GM23338 (cell line): ENCODE measurements around the gene SEMA3C. TPM values are rescaled to one million over a fixed set of nuclear protein-coding genes. Genes with fewer than 3 reads are reported as not detected.

ENCODE experiments used
- ATAC-seq: fragments of 200-7000 bp; cut with Tn5 transposase; 3 replicates; pipeline ENCODE4 v1.9.1; 2020
- DNase-seq: peaks from one replicate; pipeline ENCODE4 v3.0.0-alpha.2; 2015; ENCODE audit warnings: low spot score
- H2AFZ ChIP-seq: fragments of 200-600 bp; sonication (generic); 2 replicates; pipeline ENCODE4 v1.8.0; 2016; ENCODE audit warnings: antibody characterized with exemption, mild to moderate bottlenecking, moderate library complexity
- H3F3A ChIP-seq: fragments of 200-600 bp; sonication (generic); replicated peaks from 2 replicates; pipeline ENCODE4 v1.8.0; 2017; ENCODE audit warnings: antibody characterized with exemption, mixed run types, low read depth
- H3K27ac ChIP-seq: fragments of 200-600 bp; sonication (generic); 2 replicates; pipeline ENCODE4 v1.6.1; 2016; ENCODE audit warnings: low read depth
- H3K27me3 ChIP-seq: fragments of 200-600 bp; sonication (generic); 2 replicates; pipeline ENCODE4 v1.8.0; 2016; ENCODE audit warnings: mild to moderate bottlenecking, mixed run types, moderate library complexity; ENCODE audit not compliant: insufficient read depth
- H3K36me3 ChIP-seq: fragments of 200-600 bp; sonication (generic); 2 replicates; pipeline ENCODE4 v1.8.0; 2016; ENCODE audit warnings: mild to moderate bottlenecking; ENCODE audit not compliant: insufficient read depth
- H3K4me1 ChIP-seq: fragments of 200-600 bp; sonication (generic); 2 replicates; pipeline ENCODE4 v1.8.0; 2016; ENCODE audit warnings: mild to moderate bottlenecking, moderate library complexity; ENCODE audit not compliant: insufficient read depth
- H3K4me2 ChIP-seq: fragments of 200-600 bp; sonication (generic); 2 replicates; pipeline ENCODE4 v1.7.1; 2017; ENCODE audit warnings: mixed run types
- H3K4me3 ChIP-seq: fragments of 200-600 bp; sonication (generic); 2 replicates; pipeline ENCODE4 v1.6.1; 2016; ENCODE audit warnings: mixed run types
- H3K79me2 ChIP-seq: fragments of 200-600 bp; sonication (generic); replicated peaks from 2 replicates; pipeline ENCODE4 v1.8.0; 2017; ENCODE audit warnings: mild to moderate bottlenecking; ENCODE audit not compliant: insufficient read depth
- H3K9me2 ChIP-seq: fragments of 200-600 bp; sonication (generic); 2 replicates; pipeline ENCODE4 v1.8.0; 2017; ENCODE audit not compliant: insufficient read depth
- H4K20me1 ChIP-seq: fragments of 200-600 bp; sonication (generic); replicated peaks from 2 replicates; pipeline ENCODE4 v1.8.0; 2017; ENCODE audit warnings: mild to moderate bottlenecking; ENCODE audit not compliant: insufficient read depth
- H3K27ac Mint-ChIP-seq: 2 replicates; pipeline ENCODE4 v1.8.0; 2020; ENCODE audit warnings: inconsistent platforms, mild to moderate bottlenecking, moderate library complexity, mixed read lengths
- H3K27me3 Mint-ChIP-seq: 3 replicates; pipeline ENCODE4 v1.8.0; 2022; ENCODE audit warnings: low read depth, mild to moderate bottlenecking, moderate library complexity, mixed read lengths, inconsistent platforms; ENCODE audit not compliant: insufficient read depth, poor library complexity
- H3K36me3 Mint-ChIP-seq: 3 replicates; pipeline ENCODE4 v1.8.0; 2021; ENCODE audit warnings: low read depth, mild to moderate bottlenecking, inconsistent platforms, moderate library complexity, mixed read lengths
- H3K4me1 Mint-ChIP-seq: 3 replicates; pipeline ENCODE4 v1.8.0; 2020; ENCODE audit warnings: mild to moderate bottlenecking, inconsistent platforms, mixed read lengths
- H3K4me3 Mint-ChIP-seq: 3 replicates; pipeline ENCODE4 v1.8.0; 2021; ENCODE audit warnings: moderate library complexity, mild to moderate bottlenecking, inconsistent platforms, mixed read lengths
- H3K9me3 Mint-ChIP-seq: 3 replicates; pipeline ENCODE4 v1.8.0; 2020; ENCODE audit warnings: moderate library complexity, mild to moderate bottlenecking, inconsistent platforms, mixed read lengths
- CREB1 ChIP-seq: fragments of 250-450 bp; sonication (Bioruptor Pico); IDR thresholded peaks from 2 replicates; pipeline ENCODE4 v1.5.0; 2020; ENCODE audit warnings: low read depth, mild to moderate bottlenecking, moderate library complexity
- EZH2 ChIP-seq: fragments of 200-600 bp; sonication (generic); IDR thresholded peaks from one replicate; pipeline ENCODE4 v1.8.0; 2017; ENCODE audit warnings: antibody characterized with exemption, mild to moderate bottlenecking, low read depth; ENCODE audit not compliant: unreplicated experiment
- JUNB ChIP-seq: IDR thresholded peaks from one replicate; pipeline ENCODE4 v1.6.1; 2016; ENCODE audit warnings: antibody characterized with exemption; ENCODE audit not compliant: unreplicated experiment
- NANOG ChIP-seq: IDR thresholded peaks from 2 replicates; pipeline ENCODE4 v1.6.1; 2016; ENCODE audit warnings: antibody characterized with exemption, borderline replicate concordance
- POLR2AphosphoS5 ChIP-seq: IDR thresholded peaks from 2 replicates; pipeline ENCODE4 v1.6.1; 2016; ENCODE audit warnings: antibody characterized with exemption, low read depth
- REST ChIP-seq: IDR thresholded peaks from one replicate; pipeline ENCODE4 v1.6.1; 2018; ENCODE audit warnings: antibody characterized with exemption; ENCODE audit not compliant: unreplicated experiment
- STAT1 ChIP-seq: IDR thresholded peaks from one replicate; pipeline ENCODE4 v1.6.1; 2016; ENCODE audit warnings: antibody characterized with exemption; ENCODE audit not compliant: unreplicated experiment
- ZNF114 ChIP-seq: fragments of 250-450 bp; sonication (Bioruptor Pico); IDR thresholded peaks from 2 replicates; pipeline ENCODE4 v1.5.0; 2020; ENCODE audit warnings: mild to moderate bottlenecking, moderate library complexity
- ZNF331 ChIP-seq: fragments of 250-450 bp; sonication (Bioruptor Pico); IDR thresholded peaks from 2 replicates; pipeline ENCODE4 v1.5.0; 2020; ENCODE audit warnings: low read depth, mild to moderate bottlenecking, moderate library complexity
- ZNF462 ChIP-seq: fragments of 250-450 bp; sonication (Bioruptor Pico); IDR thresholded peaks from 2 replicates; pipeline ENCODE4 v1.5.0; 2020; ENCODE audit warnings: mild to moderate bottlenecking, moderate library complexity
- polyA plus RNA-seq: library from polyadenylated mRNA; unstranded; fragments of >200 nt; fragmentation: Nextera tagmentation; extraction: Ambion mirVana; gene quantifications from 2 replicates; pipeline ENCODE4 v1.2.1, GENCODE V29; 2016
- total RNA-seq: library from RNA; depleted of rRNA; stranded (reverse); fragments of >200 nt; shearing (Covaris generic); gene quantifications from 2 replicates; pipeline ENCODE4 v1.2.3, GENCODE V29; 2014
- TF ChIP-seq, protein P1 (sequence below): IDR thresholded peaks from 2 replicates; pipeline ENCODE4 v1.6.1; 2016; ENCODE audit warnings: antibody characterized with exemption

SEMA3C gene
- total and polyA plus RNA-seq, 2 experiments from 2014 or later: 1.0 to 3.5 TPM

DNA sequence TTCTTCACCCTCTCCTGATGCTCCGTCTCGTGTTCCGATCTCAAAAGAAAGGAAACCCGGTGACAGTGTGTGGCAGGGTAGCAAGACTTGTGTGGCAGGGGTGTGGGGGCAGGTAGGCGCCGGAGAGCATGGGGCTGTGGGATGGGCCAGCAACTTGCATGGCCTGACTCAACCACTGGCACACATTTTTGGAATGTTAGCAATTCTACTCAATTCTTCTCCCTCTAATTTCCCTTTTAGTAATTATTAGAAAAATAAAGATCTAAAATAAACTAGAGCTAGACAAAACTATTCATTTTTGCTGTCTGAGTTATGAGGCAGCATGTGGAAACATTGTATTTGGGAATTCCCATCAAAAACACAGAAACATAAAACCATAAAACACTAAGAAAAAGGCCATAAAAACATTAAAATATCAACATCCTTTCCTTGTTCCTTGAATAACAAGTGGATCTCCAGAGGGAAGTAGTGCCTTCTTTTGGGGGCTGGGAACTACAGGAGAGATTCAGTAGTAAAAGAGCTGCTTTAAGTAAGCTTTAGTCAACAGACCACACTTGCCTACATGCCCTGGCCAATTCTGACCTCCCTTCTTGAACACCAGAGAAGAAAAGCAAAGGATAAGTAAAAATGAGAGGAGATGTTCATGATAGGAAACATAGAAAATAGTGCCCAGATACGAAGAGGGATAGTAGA, 21.8 kb downstream of the SEMA3C start:
- Histone ChIP-seq H3K4me3 (no peak overlapping the region), H3K36me3 (no peaks in the 10 kb centered on the region), H3K4me2 (no peak overlapping the region), H3K27me3 (no peaks in the 10 kb centered on the region), H2AFZ (0 out of 2 replicates have a peak overlapping the region, but pooled peaks have one; percentile 52), H4K20me1 (no peaks in the 10 kb centered on the region), H3K27ac (no peak overlapping the region), H3F3A (no peaks in the 10 kb centered on the region), H3K4me1 (peaks cover 3% of the 10 kb centered on the region; the same call in 1 of the 2 replicates), H3K79me2 (no peaks in the 10 kb centered on the region), H3K9me2 (no peaks in the 10 kb centered on the region)
- ATAC-seq: no peak
- no peak for DNase-seq
- H3K9me3 Mint-ChIP-seq: no peaks in the 10 kb centered on the region; the same call in 2 of the 3 replicates
- no peak overlapping the region for H3K4me3 Mint-ChIP-seq
- peaks cover 3% of the 10 kb centered on the region; the same call in 1 of the 3 replicates for H3K36me3 Mint-ChIP-seq
- TF ChIP-seq REST: no peak
- TF ChIP-seq POLR2AphosphoS5: no peak
- TF ChIP-seq, protein P1, sequence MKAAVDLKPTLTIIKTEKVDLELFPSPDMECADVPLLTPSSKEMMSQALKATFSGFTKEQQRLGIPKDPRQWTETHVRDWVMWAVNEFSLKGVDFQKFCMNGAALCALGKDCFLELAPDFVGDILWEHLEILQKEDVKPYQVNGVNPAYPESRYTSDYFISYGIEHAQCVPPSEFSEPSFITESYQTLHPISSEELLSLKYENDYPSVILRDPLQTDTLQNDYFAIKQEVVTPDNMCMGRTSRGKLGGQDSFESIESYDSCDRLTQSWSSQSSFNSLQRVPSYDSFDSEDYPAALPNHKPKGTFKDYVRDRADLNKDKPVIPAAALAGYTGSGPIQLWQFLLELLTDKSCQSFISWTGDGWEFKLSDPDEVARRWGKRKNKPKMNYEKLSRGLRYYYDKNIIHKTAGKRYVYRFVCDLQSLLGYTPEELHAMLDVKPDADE: no peak
- no peak for TF ChIP-seq ZNF331 (CRISPR knock-in tag)
- no peak for TF ChIP-seq ZNF114 (CRISPR knock-in tag)
- no peak for TF ChIP-seq NANOG
- TF ChIP-seq STAT1: no peak
- no peak for TF ChIP-seq CREB1
- TF ChIP-seq JUNB: no peak
- TF ChIP-seq ZNF462 (CRISPR knock-in tag): no peak
- TF ChIP-seq EZH2: no peak
- peak overlapping the region; percentile 30; the same call in 1 of the 2 replicates for H3K27ac Mint-ChIP-seq
- peaks cover 12% of the 10 kb centered on the region for H3K4me1 Mint-ChIP-seq
- no peaks in the 10 kb centered on the region for H3K27me3 Mint-ChIP-seq
